GM12878 (cell line): ENCODE results near the gene NCF2.

Source experiments
- ATF2 ChIP-seq: IDR thresholded peaks from 2 replicates; pipeline ENCODE4 v1.6.1; 2012; ENCODE audit warnings: low read length, inconsistent platforms
- EGR1 ChIP-seq, 2 experiments: IDR thresholded peaks; 1 replicate in 1 of 2; 2 replicates in 1 of 2; pipeline ENCODE4 v1.6.1; 2011 to 2012; ENCODE audit warnings: low read depth in 2 of 2, low read length in 2 of 2, borderline replicate concordance in 1 of 2, mild to moderate bottlenecking in 1 of 2, moderate library complexity in 1 of 2
- GABPA ChIP-seq: IDR thresholded peaks from 2 replicates; pipeline ENCODE4 v1.6.1; 2014; ENCODE audit warnings: antibody characterized with exemption, low read depth, mild to moderate bottlenecking, inconsistent platforms
- NFYA ChIP-seq: IDR thresholded peaks from 2 replicates; pipeline ENCODE4 v1.6.1; 2011; ENCODE audit warnings: low read depth, mild to moderate bottlenecking, low read length, improper control_type of control experiment, borderline replicate concordance
- NR2C1 ChIP-seq: fragments of 450-650 bp; IDR thresholded peaks from 2 replicates; pipeline ENCODE4 v1.6.1; 2017; ENCODE audit warnings: antibody characterized with exemption, mild to moderate bottlenecking, moderate library complexity
- TF ChIP-seq, protein P1 (sequence below), 3 experiments: IDR thresholded peaks in 2 of 3; conservative IDR thresholded peaks in 1 of 3; 2 replicates each; pipeline ENCODE4 v1.5.1; 2011; ENCODE audit warnings: low read depth in 3 of 3, low read length in 3 of 3, mild to moderate bottlenecking in 3 of 3, control low read depth in 2 of 3, moderate library complexity in 2 of 3, inconsistent platforms in 1 of 3, mixed read lengths in 1 of 3; ENCODE audit not compliant: control insufficient read depth in 2 of 3, insufficient read depth in 1 of 3; ENCODE audit errors: extremely low read depth in 1 of 3
- TF ChIP-seq, protein P2 (sequence below): fragments of 150-350 bp; IDR thresholded peaks from 2 replicates; pipeline ENCODE4 v1.6.1; 2014; ENCODE audit warnings: mild to moderate bottlenecking, low read depth, low read length

DNA sequence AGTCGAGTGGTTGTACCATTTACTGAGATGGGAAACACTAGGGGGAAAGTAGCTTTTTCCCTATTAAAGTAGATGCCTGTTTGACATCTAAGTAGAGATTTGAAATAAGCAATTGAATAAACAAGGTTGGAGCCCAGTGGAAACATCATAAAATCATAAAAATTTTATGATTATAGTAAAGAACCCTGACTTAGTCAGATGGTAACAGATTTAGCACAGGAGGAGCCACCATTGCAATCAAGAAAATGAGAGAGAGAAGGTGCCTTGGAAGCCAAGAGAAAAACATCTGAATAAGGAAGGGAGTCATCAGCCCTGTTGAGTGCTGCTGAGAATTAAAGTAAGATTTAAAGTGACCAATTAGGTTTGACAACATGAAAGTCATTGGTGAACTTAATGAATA is 68.2 kb downstream of the NCF2 start:
- TF ChIP-seq GABPA: no peak
- no peak for TF ChIP-seq NR2C1
- TF ChIP-seq, protein P1, sequence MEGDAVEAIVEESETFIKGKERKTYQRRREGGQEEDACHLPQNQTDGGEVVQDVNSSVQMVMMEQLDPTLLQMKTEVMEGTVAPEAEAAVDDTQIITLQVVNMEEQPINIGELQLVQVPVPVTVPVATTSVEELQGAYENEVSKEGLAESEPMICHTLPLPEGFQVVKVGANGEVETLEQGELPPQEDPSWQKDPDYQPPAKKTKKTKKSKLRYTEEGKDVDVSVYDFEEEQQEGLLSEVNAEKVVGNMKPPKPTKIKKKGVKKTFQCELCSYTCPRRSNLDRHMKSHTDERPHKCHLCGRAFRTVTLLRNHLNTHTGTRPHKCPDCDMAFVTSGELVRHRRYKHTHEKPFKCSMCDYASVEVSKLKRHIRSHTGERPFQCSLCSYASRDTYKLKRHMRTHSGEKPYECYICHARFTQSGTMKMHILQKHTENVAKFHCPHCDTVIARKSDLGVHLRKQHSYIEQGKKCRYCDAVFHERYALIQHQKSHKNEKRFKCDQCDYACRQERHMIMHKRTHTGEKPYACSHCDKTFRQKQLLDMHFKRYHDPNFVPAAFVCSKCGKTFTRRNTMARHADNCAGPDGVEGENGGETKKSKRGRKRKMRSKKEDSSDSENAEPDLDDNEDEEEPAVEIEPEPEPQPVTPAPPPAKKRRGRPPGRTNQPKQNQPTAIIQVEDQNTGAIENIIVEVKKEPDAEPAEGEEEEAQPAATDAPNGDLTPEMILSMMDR (IDR thresholded peaks at IDR 0.05 in 2 of 3, conservative IDR thresholded peaks at IDR 0.05 in 1 of 3; ENCODE audit: control insufficient read depth in 2 of 3, extremely low read depth in 1 of 3, insufficient read depth in 1 of 3, low read depth in 3 of 3, low read length in 3 of 3): no peak
- TF ChIP-seq, protein P2, sequence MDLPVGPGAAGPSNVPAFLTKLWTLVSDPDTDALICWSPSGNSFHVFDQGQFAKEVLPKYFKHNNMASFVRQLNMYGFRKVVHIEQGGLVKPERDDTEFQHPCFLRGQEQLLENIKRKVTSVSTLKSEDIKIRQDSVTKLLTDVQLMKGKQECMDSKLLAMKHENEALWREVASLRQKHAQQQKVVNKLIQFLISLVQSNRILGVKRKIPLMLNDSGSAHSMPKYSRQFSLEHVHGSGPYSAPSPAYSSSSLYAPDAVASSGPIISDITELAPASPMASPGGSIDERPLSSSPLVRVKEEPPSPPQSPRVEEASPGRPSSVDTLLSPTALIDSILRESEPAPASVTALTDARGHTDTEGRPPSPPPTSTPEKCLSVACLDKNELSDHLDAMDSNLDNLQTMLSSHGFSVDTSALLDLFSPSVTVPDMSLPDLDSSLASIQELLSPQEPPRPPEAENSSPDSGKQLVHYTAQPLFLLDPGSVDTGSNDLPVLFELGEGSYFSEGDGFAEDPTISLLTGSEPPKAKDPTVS: no peak
- TF ChIP-seq NFYA: no peak
- TF ChIP-seq ATF2: no peak
- TF ChIP-seq EGR1 (IDR thresholded peaks at IDR 0.05; ENCODE audit: borderline replicate concordance in 1 of 2, low read depth in 2 of 2, low read length in 2 of 2): no peak
